H1 (cell line): ENCODE results near the gene SLC23A2. TPM values are rescaled to one million over a fixed set of nuclear protein-coding genes. Genes with fewer than 3 reads are reported as not detected.

Experiments
- CBX8 ChIP-seq: fragments of 300-800, 300-1000 bp; sonication (generic); IDR thresholded peaks from 2 replicates; pipeline ENCODE4 v1.7.1; 2016; ENCODE audit warnings: low read depth, low read length, borderline replicate concordance
- NANOG ChIP-seq: IDR thresholded peaks from 2 replicates; pipeline ENCODE4 v1.6.1; 2011; ENCODE audit warnings: low read length, low read depth, mild to moderate bottlenecking, inconsistent platforms; ENCODE audit not compliant: insufficient read depth, poor library complexity, severe bottlenecking
- TBP ChIP-seq: IDR thresholded peaks from 2 replicates; pipeline ENCODE4 v1.6.1; 2011; ENCODE audit warnings: low read depth, low read length, improper control_type of control experiment
- polyA plus RNA-seq, 7 experiments: library from polyadenylated mRNA; depleted of rRNA in 3 of 7; stranded (reverse) in 5 of 7; unstranded in 2 of 7; fragments of >200 nt in 5 of 7; fragments of 200-250 nt in 2 of 7; gene quantifications; 1 replicate in 5 of 7; 2 replicates in 1 of 7; 4 replicates in 1 of 7; pipeline versions ENCODE4 v1.2.1 to v1.2.3, GENCODE V29; 2011 to 2013; ENCODE audit warnings: missing spikeins in 2 of 7, mixed read lengths in 2 of 7
- total RNA-seq: library from RNA; stranded (reverse); fragmentation: NEBNext Ultra II Directional; extraction: Animal tissue kit (Norgen Biotek cat#: 25700); gene quantifications from 2 replicates; pipeline ENCODE4 v1.2.1, GENCODE V29; 2021

The SLC23A2 gene
- total and polyA plus RNA-seq, 2 of the 8 experiments (the other 6 are each of a cell fraction or from before 2014, with no cell fraction given): 17.0 to 18.6 TPM

DNA sequence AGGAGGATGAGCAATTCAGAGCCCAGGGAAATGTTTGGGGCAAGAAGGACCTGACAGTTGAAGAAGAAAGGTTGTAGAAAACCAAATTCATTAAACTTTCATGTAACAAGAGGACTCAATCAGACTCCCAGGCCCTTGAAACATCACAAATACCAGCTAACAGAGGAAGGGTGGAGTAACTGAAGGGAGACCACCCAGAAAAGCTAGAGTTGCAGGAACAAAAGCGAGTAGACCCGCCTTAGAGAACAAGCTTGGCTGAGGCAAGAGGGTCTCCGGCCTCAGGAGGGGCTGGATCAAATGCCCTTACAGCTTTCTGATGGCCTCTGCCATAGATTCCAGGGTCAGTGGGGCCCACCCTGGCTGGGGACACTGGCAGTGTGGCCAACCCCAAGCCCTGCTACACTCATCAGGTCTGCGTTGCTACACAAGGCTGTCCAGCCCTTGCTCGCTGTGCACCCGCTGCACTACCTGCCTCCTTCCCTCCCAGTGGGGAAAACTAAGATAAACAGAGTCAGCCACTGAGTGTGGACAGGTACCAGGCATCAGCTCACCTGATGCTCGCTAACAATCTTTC is 110.0 kb downstream of the SLC23A2 start (continued):
- TF ChIP-seq TBP: no peak
- no peak for TF ChIP-seq CBX8
- TF ChIP-seq NANOG: no peak
